Measurements from ENCODE around the gene SNU13. TPM values are rescaled to one million over a fixed set of nuclear protein-coding genes. Genes with fewer than 3 reads are reported as not detected.
A peak's percentile ranks its signal among the peaks of the same experiment; 100 is the strongest.
"Not testable (repeated sequence)": the region's sequence is repeated elsewhere in the genome, so short reads cannot be mapped to it uniquely, and the experiment has no call there.

The SNU13 gene
- total RNA-seq, 3 donors from 2014 or later = 92.4 to 98.1 (median 97.9) TPM

DNA sequence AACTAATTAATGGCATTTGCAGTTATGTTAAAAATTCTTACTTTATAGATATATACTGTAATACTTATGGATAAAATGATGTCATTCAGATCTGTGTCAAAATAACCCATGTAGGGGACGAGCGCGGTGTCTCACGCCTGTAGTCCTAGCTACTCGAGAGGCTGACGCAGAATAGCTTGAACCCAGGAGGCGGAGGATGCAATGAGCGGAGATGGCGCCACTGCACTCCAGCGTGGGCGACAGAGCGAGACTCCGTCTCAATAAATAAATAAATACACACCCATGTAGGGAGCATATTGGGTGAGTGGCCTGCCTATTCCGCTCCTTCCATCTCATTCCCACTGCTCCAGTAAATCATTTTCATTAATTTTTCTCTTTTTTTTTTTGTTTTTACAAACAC lies 7.1 kb downstream of the SNU13 start:
- Histone ChIP-seq H3K4me1 (ENCODE audit: low read depth) (peaks cover 4% of the 10 kb centered on the region), H3K4me3 (peak overlapping the region; percentile 42), H3K9me3 (no peaks in the 10 kb centered on the region), H3K36me3 (ENCODE audit: low read depth) (no peaks in the 10 kb centered on the region)
- intact Hi-C loops (cut with DNase I, micrococcal nuclease) = no loop called here
- DNase-seq (no peak), ATAC-seq (peak; percentile 45)
- TF ChIP-seq, protein P1, sequence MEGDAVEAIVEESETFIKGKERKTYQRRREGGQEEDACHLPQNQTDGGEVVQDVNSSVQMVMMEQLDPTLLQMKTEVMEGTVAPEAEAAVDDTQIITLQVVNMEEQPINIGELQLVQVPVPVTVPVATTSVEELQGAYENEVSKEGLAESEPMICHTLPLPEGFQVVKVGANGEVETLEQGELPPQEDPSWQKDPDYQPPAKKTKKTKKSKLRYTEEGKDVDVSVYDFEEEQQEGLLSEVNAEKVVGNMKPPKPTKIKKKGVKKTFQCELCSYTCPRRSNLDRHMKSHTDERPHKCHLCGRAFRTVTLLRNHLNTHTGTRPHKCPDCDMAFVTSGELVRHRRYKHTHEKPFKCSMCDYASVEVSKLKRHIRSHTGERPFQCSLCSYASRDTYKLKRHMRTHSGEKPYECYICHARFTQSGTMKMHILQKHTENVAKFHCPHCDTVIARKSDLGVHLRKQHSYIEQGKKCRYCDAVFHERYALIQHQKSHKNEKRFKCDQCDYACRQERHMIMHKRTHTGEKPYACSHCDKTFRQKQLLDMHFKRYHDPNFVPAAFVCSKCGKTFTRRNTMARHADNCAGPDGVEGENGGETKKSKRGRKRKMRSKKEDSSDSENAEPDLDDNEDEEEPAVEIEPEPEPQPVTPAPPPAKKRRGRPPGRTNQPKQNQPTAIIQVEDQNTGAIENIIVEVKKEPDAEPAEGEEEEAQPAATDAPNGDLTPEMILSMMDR (IDR thresholded peaks at IDR 0.05) = no peak

DNA sequence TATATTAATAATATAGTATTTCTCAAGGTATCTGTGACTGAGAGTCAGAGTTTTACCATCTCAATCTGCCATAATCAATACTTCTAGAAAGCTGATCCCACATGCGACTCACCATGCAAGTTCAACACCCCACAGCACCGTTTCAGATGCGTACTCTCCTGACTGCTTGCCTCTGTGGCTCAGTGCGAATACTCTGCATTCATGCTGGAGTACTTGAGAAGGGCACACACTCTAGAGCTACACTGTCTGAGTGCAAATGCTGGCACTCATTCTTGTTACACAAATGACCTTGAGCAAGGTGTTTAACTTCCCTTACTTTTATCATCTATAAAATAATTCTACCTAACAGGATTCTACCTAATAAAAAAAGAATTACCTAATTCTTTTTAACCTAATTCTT lies 12.5 kb downstream of the SNU13 start:
- intact Hi-C loops (cut with DNase I, micrococcal nuclease) = no loop called here
- TF ChIP-seq, protein P1 (IDR thresholded peaks at IDR 0.05) = no peak
- no peak overlapping the region for H3K4me3 ChIP-seq
- H3K4me1 ChIP-seq (ENCODE audit: low read depth) = peaks cover 4% of the 10 kb centered on the region
- H3K9me3 ChIP-seq = no peaks in the 10 kb centered on the region
- ATAC-seq = no peak
- no peaks in the 10 kb centered on the region for H3K36me3 ChIP-seq (ENCODE audit: low read depth)
- peak in 1 of 3 donors; percentile 5 for DNase-seq

DNA sequence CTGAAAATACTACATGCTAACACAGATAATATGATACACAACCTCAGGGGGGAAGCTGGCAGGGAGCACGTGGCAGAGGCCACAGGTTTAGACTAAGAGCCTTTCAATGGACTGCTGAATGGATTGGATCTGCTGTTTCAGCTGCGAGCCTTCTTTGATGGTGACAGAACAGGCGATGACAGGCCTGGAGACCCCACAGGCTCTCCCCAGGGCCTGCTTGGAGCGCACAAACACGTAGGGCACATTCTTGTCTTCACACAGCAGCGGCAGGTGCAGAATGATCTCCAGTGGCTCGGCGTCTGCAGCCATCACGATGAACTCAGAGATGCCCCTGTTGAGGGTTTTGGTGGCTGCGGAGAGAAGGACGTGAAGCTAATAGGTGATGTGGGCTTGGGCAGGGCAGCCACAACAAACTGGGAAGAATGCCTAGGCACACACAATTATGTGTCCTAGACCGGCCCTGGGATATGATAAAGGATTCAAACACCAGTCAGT lies 13.8 kb downstream of the SNU13 start:
- TF ChIP-seq, protein P1 (IDR thresholded peaks at IDR 0.05) = no peak
- ATAC-seq (no peak), DNase-seq (no peak)
- Histone ChIP-seq H3K4me1 (ENCODE audit: low read depth) (no peaks in the 10 kb centered on the region), H3K9me3 (no peaks in the 10 kb centered on the region), H3K36me3 (ENCODE audit: low read depth) (no peaks in the 10 kb centered on the region), H3K4me3 (no peak overlapping the region)
- intact Hi-C loops (cut with DNase I, micrococcal nuclease) = no loop called here

DNA sequence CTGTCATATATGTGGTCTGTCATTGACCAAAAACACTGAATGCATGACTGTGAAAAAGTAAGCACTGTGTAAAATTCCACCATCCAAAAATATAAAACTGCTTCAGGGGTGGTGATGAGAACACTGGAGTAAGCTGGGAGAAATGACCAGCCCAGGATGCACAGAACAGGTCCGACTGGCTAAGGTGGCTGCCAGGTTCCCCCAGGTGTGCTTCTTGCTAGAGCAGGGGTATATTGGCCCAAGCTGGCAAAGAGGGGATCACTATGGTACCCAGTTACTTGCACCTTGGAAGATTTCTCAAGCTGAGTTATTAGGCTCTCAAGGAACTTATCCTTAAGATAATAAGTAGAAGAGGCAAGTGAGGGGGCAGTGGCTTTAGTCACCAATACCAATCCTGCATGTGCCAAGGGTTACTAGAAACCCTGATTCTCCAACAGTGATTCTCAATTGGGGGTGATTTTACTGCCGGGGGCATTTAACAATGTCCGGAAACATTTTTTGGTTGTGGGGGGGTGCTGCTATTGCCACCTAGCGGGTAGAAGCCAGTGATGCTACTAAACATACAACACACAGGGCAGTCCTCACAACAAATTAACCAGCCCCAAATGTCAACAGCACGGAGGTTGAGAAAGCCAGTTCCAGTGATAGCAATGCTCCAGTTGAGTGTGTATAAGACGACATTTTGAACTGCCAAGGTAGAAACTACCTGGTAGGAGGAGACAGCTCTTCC lies 15.7 kb downstream of the SNU13 start:
- no peaks in the 10 kb centered on the region for H3K9me3 ChIP-seq
- peak; percentile 34 for ATAC-seq
- intact Hi-C loops (cut with DNase I, micrococcal nuclease) = no loop called here
- no peak overlapping the region for H3K4me3 ChIP-seq
- no peaks in the 10 kb centered on the region for H3K4me1 ChIP-seq (ENCODE audit: low read depth)
- no peaks in the 10 kb centered on the region for H3K36me3 ChIP-seq (ENCODE audit: low read depth)
- DNase-seq = no peak
- TF ChIP-seq, protein P1 (IDR thresholded peaks at IDR 0.05) = no peak

DNA sequence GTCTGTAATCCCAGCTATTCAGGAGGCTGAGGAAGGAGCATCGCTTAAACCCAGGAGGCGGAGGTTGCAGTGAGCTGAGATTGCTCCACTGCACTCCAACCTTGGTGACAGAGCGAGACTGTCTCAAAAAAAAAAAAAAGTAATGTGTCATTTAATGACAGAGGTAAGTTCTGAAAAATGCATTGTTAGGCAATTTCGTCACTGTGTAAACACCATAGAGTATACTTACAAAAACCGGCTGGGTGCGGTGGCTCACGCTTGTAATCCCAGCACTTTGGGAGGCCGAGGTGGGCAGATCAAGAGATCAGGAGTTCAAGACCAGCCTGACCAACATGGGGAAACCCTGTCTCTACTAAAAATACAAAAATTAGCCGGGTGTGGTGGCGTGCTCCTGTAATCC lies 16.6 kb downstream of the SNU13 start:
- not testable (repeated sequence) for DNase-seq
- ATAC-seq = peak; percentile 70

DNA sequence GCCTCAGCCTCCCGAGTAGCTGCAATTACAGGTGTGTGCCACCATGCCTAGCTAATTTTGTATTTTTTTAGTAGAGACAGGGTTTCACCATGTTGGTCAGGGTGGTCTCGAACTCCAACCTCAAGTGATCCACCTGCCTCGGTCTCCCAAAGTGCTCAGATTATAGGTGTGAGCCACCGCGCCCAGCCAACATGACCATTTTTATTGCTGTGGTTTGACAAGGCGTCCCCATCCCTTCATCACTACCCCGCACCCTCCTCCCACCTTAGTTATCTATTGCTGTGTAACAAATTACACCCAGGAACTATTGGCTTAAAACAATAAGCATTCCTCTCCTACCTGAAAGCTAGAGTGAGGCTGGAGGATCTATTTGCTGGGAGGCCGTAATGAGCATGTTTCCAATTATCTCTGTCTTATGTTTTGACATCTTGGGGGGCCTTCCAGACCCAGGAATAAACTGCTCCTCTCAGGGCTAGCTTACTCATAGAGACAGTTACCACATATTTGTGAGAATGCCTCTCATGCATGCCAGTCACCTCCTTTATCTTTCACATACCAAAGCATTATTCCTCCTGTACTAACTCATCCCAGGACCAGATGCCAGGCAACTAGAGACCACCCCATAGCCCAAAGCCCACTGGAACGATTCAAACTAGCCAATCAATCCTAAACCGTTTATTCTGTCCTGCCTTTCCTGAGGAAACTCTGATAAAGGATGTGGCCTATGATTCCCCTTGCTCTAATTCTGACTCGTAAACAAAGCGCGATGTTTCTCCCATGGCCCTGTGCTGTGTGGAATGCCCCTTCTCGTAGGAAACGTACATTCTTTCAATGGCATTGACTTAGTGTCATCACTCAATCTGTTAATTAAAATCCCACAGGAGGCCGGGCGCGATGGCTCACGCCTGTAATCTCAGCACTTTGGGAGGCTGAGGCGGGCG lies 19.4 kb downstream of the SNU13 start:
- no peak overlapping the region for H3K4me3 ChIP-seq
- DNase-seq (peak in 1 of 3 donors; percentile 25), ATAC-seq (no peak)
- H3K9me3 ChIP-seq = no peaks in the 10 kb centered on the region
- no peaks in the 10 kb centered on the region for H3K36me3 ChIP-seq (ENCODE audit: low read depth)
- TF ChIP-seq, protein P1 (IDR thresholded peaks at IDR 0.05) = no peak
- intact Hi-C loops (cut with DNase I, micrococcal nuclease) = no loop called here
- H3K4me1 ChIP-seq (ENCODE audit: low read depth) = no peaks in the 10 kb centered on the region

More for the DNA sequence above, 16.6 kb downstream of the SNU13 start:
- intact Hi-C loops (cut with DNase I, micrococcal nuclease); H3K4me1 ChIP-seq (ENCODE audit: low read depth); H3K9me3 ChIP-seq; H3K36me3 ChIP-seq (ENCODE audit: low read depth); H3K4me3 ChIP-seq: not testable (repeated sequence)
